ENCODE results near the gene SNHG17.
"Not testable (repeated sequence)": the region's sequence is repeated elsewhere in the genome, so short reads cannot be mapped to it uniquely, and the experiment has no call there.

The SNHG17 gene

GRCh38 chr20:38434770-38435554, at the start of gene SNHG17:
TSS of gene SNHG17 (minus strand) at chr20:38435328.
- peak; percentile 95 for DNase-seq

GRCh38 chr20:38479596-38479995, 44.5 kb upstream of the SNHG17 start:
- DNase-seq = no peak

- DNase-seq = no peak
These were observed 42.6 kb upstream of the SNHG17 start for GRCh38 chr20:38477747-38478146.

- peak; percentile 60 for DNase-seq
These were observed 38.3 kb upstream of the SNHG17 start for GRCh38 chr20:38473367-38473795.

GRCh38 chr20:38472513-38473366, 37.6 kb upstream of the SNHG17 start, which contains the start of gene RALGAPB:
TSS of gene RALGAPB (plus strand) at chr20:38472843. CDS start at chr20:38488433, 15,590 bp downstream.
- peak; percentile 99 for DNase-seq

GRCh38 chr20:38471987-38472512, 36.9 kb upstream of the SNHG17 start:
- peak; percentile 48 for DNase-seq

- no peak for DNase-seq
These were observed 36.1 kb upstream of the SNHG17 start for GRCh38 chr20:38471245-38471644.

- DNase-seq = no peak
These were observed 31.9 kb upstream of the SNHG17 start for GRCh38 chr20:38466983-38467382.

GRCh38 chr20:38466171-38466570, 31.0 kb upstream of the SNHG17 start:
- DNase-seq = no peak

- DNase-seq = not testable (repeated sequence)
These were observed 26.4 kb upstream of the SNHG17 start for GRCh38 chr20:38461569-38461968.

GRCh38 chr20:38461167-38461566, 26.0 kb upstream of the SNHG17 start:
- DNase-seq = not testable (repeated sequence)

- not testable (repeated sequence) for DNase-seq
These were observed 25.5 kb upstream of the SNHG17 start for GRCh38 chr20:38460631-38461030.

GRCh38 chr20:38460040-38460623, 25.0 kb upstream of the SNHG17 start:
- DNase-seq = peak; percentile 70

GRCh38 chr20:38458314-38458713, 23.2 kb upstream of the SNHG17 start:
- no peak for DNase-seq

- no peak for DNase-seq
These were observed 19.7 kb upstream of the SNHG17 start for GRCh38 chr20:38454556-38455473.

- DNase-seq = peak; percentile 11
These were observed 18.8 kb upstream of the SNHG17 start for GRCh38 chr20:38453941-38454340.

- peak; percentile 92 for DNase-seq
These were observed 17.9 kb upstream of the SNHG17 start for GRCh38 chr20:38452880-38453624.

GRCh38 chr20:38450412-38450975, 15.4 kb upstream of the SNHG17 start:
- no peak for DNase-seq

GRCh38 chr20:38449046-38449445, 13.9 kb upstream of the SNHG17 start:
- DNase-seq = no peak

- DNase-seq = peak; percentile 40
These were observed 13.0 kb upstream of the SNHG17 start for GRCh38 chr20:38447931-38448675.

Data from OCI-M1 (cell line).